Glomerular visceral epithelial cell (primary cell): ENCODE results near the gene LCN15.
"Not testable (repeated sequence)": the region's sequence is repeated elsewhere in the genome, so short reads cannot be mapped to it uniquely, and the experiment has no call there.

ENCODE experiments used
- DNase-seq: peaks from one replicate; pipeline ENCODE4 v3.0.0-alpha.2; 2016; ENCODE audit errors: extremely low spot score

The LCN15 gene

DNA sequence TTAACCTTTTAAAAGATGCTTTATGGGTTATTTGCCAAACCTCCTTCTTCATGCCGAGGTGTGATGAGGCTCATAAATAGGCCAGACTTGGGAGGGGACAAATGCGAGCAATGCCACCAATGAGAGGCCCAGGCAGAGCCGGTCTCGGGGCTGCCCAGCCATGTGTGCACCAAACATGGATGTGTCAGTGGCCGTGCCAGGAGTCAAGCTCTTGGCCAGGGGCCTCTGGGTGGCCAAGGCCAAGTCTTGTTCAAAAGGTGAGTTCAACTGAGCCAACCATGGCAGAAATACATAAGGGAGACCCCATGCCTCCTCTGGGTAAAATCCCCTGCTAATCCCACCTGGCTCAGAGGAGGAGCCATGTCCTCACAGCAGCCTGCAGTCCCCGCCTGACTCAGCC is 10.9 kb upstream of the LCN15 start:
- no peak for DNase-seq

DNA sequence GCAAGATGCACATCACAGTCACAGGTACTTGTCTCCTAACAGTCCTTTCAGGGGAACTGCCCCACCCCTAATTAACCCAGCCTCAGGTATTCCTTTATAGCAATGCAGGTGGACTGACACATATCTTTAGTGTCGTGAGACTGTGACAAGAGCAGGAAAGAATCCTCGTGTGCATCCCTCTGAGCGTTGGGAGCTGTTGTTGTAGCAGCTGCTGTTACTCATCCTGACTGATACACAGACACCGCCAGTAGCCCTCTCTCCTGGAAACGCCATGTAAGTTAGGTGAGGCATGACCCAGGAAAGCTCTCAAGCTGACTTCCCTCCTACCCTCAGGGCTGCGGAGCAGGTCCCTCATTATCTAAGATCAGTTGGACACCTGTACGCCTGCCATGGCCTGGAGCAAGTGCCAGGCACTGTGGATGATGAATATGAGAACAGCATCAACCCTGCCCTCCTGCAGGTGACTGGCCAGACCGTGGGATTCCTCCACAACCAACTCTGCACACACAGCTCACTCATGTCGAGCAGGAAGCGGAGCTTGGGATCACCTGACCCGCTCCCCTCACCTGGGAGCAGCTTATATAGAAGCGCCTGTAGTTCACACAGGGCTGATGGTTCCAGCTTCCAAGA is 10.2 kb upstream of the LCN15 start:
- no peak for DNase-seq

DNA sequence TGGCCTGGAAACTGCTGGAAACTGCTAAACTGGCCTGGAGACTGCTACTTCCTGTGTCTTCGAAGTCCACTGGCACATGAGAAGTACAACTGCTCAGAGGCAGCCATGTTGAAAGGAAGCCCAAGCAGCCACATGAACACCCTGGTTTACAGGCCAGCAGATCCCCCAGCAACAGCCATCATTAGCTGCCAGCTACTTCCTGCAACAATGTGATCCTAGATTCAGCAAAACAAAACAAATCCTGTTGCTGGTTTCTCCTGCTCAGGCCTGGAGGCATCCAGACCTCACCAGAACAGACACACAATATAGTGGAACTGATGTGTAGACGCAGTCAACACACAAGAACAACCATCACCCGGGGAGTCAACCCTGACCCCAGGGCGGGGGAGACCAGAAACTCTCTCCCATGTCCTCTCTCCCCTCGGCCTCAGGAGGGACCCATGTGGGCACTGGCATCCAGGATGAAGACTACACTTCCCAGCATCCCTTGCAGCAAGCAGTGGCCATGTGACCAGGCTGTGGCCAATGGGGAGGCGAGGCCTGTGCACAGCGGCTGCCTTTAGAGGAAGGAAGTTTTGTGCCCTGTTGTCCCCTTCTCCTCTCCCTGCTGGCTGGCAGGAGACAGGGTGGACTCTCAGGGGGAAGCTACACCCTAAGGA is 9.2 kb upstream of the LCN15 start:
- no peak for DNase-seq

DNA sequence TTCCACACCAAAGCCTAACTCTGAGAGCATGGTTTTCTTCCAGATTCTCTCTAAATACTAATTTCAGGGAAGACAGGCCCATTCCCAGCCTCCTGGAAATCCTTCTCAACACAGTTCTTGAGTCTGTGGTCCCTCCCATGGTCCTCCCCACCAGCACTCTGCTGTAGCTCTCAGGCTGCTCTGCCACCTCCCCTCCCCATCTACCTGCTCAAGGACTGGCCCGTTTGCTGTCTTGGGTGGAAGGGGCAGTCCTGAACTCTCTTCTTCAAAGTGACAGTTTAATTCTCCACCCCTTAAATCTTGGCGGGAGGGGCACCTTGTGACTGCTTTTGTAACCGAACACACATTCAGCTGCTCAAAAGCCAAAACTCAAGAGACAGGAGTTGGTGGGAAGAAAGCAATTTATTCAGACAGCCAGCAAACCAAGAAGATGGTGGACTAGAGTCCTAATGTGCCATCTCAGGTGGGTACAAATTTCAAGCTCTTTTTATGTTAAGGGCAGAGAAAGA is 7.6 kb upstream of the LCN15 start:
- DNase-seq = no peak

DNA sequence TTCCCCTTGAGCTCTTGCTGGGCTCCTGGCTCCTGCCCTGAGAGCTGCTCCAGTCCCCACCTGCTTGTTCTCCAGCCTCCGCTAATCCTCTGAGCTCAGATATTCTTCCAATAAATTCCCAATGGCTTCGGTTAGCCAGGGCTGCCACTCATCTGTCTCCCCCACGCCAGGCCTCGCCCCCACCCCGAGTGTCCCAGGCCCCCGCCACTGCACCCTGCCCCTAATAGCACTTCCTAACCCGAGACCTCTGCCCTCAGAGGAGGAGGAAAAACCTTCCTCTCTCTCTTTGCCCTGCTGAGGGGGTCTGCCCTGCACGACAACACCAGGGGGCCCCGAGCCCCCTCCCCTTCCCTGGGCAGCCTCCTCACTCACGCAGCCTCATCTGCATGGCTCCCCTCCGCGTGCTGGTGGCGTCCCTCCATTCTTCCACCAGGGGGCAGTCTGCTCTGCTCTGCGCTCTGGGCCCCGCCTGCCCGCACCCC is 5.4 kb upstream of the LCN15 start:
- no peak for DNase-seq

DNA sequence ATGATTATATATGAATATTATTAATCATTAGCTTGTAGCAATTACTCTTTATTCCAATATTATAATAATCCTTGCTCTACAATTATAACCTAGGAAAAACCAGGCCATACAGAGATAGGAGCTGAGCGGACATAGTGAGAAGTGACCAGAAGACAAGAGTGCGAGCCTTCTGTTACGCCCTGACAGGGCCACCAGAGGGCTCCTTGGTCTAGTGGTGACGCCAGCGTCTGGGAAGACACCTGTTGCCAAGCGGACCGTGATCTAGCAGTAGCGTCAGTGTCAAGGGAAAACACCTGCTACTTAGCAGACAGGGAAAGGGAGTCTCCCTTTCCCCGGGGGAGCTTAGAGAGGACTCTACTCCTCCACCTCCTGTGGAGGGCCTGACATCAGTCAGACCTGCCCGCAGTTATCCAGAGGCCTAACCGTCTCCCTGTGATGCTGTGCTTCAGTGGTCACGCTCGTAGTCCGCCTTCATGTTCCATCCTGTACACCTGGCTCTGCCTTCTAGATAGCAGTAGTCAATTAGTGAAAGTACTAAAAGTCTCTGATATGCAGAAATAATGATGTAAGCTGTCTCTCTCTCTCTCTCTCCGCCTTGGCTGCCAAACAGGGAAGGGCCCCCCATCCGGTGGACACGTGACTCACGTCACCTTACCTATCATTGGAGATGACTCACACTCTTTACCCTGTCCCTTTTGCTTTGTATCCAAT is 2.2 kb upstream of the LCN15 start:
- peak; percentile 57 for DNase-seq

DNA sequence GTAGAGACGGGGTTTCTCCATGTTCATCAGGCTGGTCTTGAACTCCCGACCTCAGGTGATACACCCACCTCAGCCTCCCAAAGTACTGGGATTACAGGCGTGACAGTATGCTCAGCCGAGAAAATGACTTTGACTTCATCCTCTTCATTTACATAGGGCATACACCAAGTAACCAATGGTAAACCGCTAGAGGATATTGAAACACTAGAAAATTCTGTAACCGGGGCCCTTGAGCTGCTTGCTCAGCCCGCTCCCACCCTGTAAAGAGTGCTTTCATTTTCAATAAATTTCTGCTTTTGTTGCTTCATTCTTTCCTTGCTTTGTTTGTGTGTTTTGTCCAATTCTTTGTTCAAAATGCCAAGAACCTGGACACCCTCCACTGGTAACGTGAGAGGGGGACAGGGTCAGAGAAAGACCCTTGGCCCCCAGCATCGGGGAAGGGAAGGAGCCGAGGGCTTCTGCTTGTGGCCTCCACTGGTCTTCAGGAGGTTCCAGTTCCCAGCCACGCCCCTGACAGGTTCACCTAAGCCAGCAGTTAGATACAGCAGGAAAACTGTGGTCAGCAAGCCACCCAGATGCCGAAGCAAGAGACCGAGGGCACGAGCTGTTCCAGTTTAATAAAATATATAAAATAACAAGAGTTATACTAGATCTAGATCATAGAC is 1.6 kb upstream of the LCN15 start:
- not testable (repeated sequence) for DNase-seq

DNA sequence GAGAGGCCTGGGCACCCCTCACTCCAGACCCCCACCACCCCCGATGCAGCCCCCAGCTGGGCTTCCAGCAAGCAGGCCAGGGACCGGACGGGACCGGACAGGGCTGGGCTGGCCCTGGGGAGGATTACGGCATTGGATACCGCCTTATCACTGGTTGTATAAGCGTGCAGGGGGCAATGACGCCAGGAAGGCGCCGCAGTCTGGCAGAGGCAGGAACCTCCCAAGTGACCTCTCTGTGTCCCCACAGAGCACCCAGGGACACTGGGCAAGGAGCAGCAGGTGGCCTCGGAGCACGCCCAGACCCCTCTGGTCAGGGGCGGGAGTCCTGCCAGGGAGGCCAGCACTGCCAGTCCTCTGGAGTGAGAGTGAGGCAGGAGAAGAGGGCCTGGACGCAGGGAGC is 723 bp upstream of the LCN15 start:
- no peak for DNase-seq

DNA sequence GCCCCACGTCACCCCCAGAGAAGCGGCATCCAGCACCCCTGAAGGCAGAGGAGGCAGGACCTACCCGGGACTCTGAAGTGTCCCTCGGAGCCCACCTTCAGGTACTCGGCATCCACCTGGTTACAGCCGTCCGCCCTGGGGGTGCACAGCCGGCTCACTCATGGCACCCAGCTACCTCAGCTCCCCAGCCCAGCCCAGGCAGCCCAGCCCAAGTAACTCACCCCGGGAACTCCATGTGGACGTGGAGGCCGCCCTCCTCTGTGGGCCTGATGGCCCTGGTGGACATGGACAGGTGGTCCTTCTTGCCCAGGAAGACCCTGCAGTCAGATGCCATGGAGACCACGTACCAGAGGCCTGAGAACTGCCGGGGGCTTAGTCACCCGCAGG is 676 bp downstream of the LCN15 start:
- no peak for DNase-seq

DNA sequence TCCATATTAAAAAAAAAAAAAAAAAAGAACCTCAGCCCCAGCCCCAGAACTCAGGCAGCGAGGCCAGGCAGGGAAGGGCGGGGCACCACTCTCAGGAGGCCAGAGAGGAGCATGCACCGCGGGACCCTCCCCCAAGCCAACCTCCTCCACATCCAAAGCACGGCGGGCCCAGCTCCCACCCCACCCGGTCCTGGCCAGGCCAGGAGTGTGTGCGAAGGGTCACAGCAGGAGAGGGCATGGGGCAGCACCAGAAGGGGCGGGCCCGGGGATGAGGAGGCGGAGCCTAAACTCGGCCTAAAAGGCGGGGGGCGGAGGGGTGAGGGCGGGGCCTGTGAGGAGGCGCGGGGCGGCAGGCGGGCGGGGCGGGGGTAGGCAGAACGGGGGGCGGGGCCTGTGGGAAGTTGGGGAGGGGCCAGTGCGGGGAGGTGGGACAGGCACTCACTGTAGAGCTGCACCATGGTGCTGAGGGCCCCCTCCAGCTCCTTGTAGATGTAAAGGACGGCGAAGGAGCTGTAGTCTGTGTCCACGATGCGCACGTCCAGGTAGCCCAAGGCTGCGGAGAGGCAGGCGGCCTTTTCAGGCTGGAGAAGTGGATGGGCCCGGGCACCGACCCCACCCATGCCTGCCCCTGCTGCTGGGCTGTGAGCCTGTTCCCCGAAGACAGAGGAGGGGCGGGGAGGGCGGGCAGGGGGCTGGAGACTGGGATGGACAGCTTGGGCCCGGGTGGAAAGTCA is 1.2 kb downstream of the LCN15 start:
- DNase-seq = peak; percentile 34

DNA sequence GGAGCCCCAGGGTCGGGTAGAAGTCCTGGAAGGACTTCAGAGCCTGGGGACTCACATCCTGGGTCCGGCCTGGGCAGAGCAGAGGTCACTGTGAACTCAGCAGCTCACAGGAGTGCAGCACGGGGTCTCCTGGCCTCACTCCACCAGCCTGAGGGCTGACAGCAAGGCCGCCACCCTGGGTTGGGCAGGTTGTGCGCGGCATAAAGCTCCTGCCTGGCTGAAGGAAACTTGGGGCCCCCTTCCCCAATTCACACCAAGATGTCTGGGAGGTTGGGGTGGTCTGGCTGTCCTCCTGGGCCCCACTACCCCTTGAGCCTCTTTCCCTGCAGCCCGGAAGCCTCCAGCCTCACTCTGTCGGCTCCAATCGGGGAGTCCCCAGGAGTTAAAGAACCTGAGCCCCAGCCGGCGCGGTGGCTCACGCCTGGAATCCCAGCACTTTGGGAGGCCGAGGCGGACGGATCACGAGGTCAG is 2.1 kb downstream of the LCN15 start:
- DNase-seq = no peak

DNA sequence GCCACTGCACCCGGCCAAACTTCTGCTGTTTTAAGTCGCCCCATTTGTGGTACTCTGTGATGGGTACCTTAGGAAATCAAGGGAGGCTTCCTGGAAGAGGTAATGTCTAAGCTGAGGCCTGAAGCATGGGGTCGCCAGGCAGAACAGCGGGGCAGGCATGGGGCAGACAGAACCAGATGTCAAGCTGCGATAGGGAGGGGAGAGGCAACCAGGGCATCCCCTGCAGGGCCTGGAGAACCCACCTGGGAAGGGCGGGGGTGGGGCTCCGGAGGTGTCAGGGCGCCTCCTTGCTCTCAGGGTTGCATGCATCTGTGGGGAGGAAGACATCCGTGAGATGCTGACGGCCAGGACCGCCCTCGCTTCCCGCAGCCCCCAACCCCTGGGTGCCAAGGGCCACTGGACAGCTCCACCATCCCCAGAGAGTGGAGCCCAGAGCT is 2.8 kb downstream of the LCN15 start:
- DNase-seq = no peak

DNA sequence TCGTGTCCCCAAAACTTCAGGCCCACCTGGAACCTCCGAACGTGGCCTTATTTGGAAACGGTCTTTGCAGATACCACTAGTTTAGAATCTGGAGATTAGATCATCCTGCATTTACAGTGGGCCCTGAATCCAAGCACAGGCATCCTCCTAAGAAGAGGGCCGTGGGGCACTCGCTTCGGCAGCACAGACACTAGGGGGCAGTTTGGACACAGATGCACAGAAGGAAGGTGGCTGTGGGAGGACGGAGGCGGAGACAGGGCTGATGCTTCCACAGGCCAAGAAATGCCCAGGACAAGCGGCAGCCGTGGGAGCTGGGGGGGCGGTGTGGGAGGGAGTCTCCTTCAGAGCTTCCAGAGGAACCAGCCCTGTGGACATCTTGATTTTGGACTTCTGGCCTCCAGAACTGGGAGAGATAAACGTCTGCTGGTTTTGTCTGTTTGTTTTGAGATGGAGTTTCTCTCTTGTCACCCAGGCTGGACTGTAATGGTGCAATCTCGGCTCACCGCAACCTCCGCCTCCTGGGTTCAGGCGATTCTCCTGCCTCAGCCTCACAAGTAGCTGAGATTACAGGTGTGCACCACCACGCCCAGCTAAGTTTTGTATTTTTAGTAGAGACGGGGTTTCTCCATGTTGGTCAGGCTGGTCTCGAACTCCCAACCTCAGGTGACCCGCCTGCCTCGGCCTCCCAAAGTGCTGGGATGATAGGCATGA is 3.3 kb downstream of the LCN15 start:
- peak; percentile 63 for DNase-seq

DNA sequence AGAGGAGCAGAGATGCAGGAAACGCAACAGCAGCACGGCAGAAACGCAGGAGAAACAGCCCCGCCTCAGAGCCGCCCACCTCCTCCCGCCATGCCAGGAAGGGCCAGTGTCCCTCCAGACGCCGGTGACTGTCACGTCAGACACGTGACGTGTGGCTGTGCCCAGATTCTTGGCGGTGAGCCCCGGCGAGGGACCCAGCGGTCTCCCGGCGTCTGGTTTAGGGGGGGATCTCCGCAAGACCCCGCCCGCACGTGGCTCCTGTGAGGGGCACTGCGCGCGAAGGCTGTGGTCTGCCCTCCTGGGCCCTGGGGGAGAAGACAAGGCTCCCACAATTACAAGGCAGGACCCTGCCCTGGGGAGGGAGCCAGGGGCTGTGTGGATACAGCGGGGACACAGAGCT is 3.9 kb downstream of the LCN15 start:
- DNase-seq = no peak

DNA sequence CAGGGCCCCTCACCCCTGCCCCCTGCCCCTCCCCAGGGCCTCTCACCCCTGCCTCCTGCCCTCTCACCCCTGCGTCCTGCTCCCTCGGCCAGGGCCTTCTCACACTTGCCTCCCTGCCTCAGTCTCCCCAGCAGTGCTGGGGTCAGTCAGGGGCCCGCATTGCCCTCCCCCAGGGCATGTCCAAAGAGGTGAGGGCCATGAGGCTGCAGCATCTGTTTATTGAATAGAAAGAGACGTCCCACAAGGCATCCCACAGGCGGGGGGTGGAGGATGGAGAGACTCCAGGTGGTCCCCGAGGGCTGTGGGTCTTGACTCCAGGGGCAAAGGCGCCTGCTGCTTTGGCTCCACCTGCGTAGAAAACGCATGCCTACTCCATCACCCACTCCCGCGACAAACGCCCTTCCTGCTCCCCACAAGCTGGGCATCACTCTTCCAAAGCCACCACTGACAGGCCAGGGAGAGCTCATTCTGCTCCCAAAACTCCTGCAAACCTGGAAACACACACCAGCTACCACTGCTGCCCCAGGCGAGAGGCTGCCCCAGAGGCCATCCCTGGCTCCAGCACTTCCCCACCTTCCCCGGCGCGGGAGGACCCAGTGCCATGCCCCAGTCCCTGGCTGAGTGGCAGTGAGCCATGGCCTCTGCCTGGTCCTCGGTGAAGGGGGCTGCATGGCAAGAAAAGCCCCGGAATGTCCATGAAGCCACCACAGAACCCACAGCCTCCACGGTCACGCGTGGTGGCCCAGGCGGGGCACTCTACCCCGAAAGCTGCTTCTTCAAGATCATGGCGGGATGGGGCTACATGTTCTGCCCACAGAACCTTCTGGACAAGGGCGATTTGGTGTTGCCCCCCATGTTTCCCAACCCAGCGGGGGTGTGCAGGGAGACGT is 4.6 kb downstream of the LCN15 start:
- no peak for DNase-seq

DNA sequence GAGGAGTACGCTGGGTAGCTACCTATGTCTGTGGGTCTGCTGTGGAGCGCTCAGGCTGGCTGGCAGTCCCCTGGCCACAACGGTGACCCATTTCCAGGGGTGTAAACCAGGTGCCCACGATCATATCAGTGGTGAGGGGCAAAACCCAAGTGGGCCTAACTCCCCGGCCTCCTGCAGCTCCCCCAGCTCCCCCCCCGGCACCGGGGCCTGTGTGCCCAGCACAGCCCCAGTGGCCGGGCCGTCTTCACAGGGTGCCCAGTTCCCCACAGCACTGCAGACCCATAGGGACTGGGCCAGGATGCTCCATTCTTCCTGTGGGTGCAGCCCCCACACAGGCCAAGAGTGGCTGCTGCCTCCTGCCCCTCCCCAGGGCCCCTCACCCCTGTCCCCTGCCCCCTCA is 5.3 kb downstream of the LCN15 start:
- DNase-seq = no peak

DNA sequence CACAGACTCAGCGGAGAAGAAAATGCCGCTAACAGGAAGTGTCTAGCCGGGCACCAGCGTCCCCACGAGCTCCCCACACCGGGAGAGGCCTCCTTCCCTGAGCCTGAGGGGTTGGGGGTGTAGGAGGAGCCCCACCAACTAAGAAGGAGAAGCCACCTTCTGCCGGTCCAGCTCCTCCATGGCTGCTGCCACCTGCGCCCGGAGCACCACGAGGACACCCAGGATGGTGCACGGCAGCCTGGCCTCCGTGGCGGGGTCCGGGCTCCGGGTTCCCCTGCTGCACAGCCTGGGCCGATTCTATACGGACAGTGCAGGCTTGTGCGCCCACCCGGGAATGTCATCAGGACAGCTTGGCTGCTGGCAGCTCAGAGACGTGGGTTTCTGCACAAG is 6.6 kb downstream of the LCN15 start:
- no peak for DNase-seq

DNA sequence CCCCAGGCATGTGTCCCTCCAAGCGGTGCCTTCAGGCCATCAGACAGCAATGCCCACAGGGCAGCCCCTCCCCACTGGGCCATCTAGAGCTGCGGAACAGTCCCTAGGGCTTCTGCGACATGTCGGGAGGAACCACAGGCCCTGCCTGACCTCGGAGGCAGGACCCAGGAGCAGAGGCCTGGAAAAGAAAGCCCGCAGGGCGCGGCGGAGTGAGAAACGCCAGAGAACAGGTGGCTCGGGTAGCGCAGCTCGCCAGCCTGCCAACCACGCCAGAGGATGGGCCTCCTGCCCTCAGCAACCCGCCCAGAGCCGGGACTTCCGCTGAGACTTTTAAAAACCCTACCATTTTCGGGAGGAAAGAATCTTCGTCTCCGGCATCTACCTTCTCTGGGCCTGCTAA is 7.0 kb downstream of the LCN15 start:
- DNase-seq = no peak

DNA sequence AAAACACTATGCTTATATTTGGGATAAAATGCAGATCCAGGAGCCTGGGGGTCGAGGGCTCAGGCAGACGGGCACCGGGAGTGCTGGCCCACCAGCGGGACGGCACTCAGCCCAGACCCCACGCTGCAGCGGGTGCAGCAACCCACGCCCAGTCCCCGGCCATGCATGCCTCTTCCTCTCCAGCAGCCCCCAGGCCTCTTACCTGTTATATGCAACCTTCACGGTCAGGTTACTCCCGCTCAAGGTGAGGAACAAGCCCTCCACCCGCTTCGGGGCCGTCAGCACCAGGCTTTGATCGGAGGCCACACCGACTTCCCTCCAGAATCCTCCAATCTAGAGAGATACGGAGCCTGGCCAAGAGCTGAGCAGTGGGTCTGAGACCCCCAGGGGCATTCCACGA is 7.5 kb downstream of the LCN15 start:
- DNase-seq = no peak

DNA sequence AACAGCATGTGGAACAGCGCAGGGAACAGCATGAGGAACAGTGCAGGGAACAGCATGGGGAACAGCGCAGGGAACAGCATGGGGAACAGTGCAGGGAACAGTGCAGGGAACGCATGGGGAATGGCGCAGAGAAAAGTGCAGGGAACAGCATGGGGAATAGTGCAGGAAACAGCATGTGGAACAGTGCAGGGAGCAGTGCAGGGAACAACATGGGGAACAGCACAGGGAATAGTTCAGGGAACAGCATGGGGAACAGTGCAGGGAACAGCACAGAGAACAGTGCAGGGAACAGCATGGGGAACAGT is 8.2 kb downstream of the LCN15 start:
- DNase-seq = no peak
